Adrenal gland (tissue), 12 donors: Measurements from ENCODE around the gene UFD1. TPM values are rescaled to one million over a fixed set of nuclear protein-coding genes. Genes with fewer than 3 reads are reported as not detected.

Experiments used
- DNase-seq, 7 donors: peaks; one replicate each; pipeline ENCODE4 v3.0.0-alpha.2; 2019 to 2020
- H3K27ac ChIP-seq, 5 donors: fragments of 200-600 bp; sonication (generic) in 4 of 5; 1 replicate in 3 of 5; 2 replicates in 2 of 5; pipeline versions ENCODE4 v1.5.1 to v1.8.0; 2016 to 2020; ENCODE audit warnings: mild to moderate bottlenecking in 1 of 5
- H3K27me3 ChIP-seq: fragments of 200-600 bp; 2 replicates; pipeline ENCODE4 v1.8.0; 2021
- H3K36me3 ChIP-seq, 2 donors: fragments of 200-600 bp; replicated peaks in 1 of 2; 1 replicate in 1 of 2; 2 replicates in 1 of 2; pipeline versions ENCODE4 v1.5.1 to v1.8.0; 2018 to 2022
- H3K4me1 ChIP-seq, 2 donors: fragments of 200-600 bp; replicated peaks in 1 of 2; 1 replicate in 1 of 2; 2 replicates in 1 of 2; pipeline versions ENCODE4 v1.5.1 to v1.8.0; 2018 to 2021
- H3K4me3 ChIP-seq, 4 donors: fragments of 200-600 bp; sonication (generic) in 3 of 4; one replicate each; pipeline ENCODE4 v1.5.1; 2016 to 2018
- H3K9me3 ChIP-seq, 3 donors: fragments of 200-600 bp; sonication (generic) in 1 of 3; replicated peaks in 1 of 3; 1 replicate in 2 of 3; 2 replicates in 1 of 3; pipeline versions ENCODE4 v1.5.1 to v1.8.0; 2016 to 2021
- POLR2A ChIP-seq, 2 donors: fragments of 450-650 bp; IDR thresholded peaks; one replicate each; pipeline ENCODE4 v1.6.1; 2017; ENCODE audit warnings: antibody characterized with exemption in 2 of 2, mild to moderate bottlenecking in 2 of 2, moderate library complexity in 1 of 2
- WGBS, 4 donors: extraction: QIAGEN DNeasy Blood & Tissue Kit in 2 of 4; methylation state at CpG; one replicate each; pipeline versions ENCODE4 v1.1.5 to v1.1.7; 2013 to 2017; 5-methylcytosine and 5-hydroxymethylcytosine counted together
- intact Hi-C, 2 donors: fragments of 100-400 bp; cut with DNase I; formaldehyde crosslinking; loops; one replicate each; pipeline versions ENCODE4 v1.14.1 to v1.15.0; 2022 to 2023
- polyA plus RNA-seq, 3 donors: library from polyadenylated mRNA; stranded (reverse); fragments of 200-250 nt in 2 of 3; fragments of 350-450 nt in 1 of 3; fragmentation: Illumina TruSeq in 1 of 3; extraction: RNeasy Lipid Tissue Mini Kit (QIAGEN cat#74804) in 1 of 3; gene quantifications; one replicate each; pipeline ENCODE4 v1.2.3, GENCODE V29; 2013 to 2014
- total RNA-seq, 9 donors: library from RNA; depleted of rRNA in 4 of 9; stranded (reverse); fragments of >200 nt in 4 of 9; fragments of 120-200 nt in 1 of 9; fragmentation: NEBNext Ultra II Directional in 1 of 9; extraction: Animal tissue kit (Norgen Biotek cat#: 25700) in 1 of 9; gene quantifications; one replicate each; pipeline versions ENCODE4 v1.1.0 to v1.2.4, GENCODE V29; 2013 to 2023
- TF ChIP-seq, protein P1 (sequence below), 6 experiments: fragments of 450-650 bp in 4 of 6; fragments of 200-600 bp in 2 of 6; sonication (generic) in 1 of 6; IDR thresholded peaks; 1 replicate in 5 of 6; 2 replicates in 1 of 6; pipeline versions ENCODE4 v1.5.1 to v1.8.0; 2016 to 2021; ENCODE audit warnings: antibody characterized with exemption in 6 of 6, mild to moderate bottlenecking in 2 of 6, moderate library complexity in 1 of 6
- donor health status: healthy with polysubstance abuse.
- donor health status: Bipolar disorder and iron deficiency.
- donor health status: DM: yes; HTN: yes; CAD: no.
- donor health status: DM: no; HTN: no; CAD: no.
- donor health status: DM: no; HTN: no; CAD: no.
- donor health status: DM: yes; HTN: yes; CAD: no.

UFD1 gene
- total and polyA plus RNA-seq, 12 donors = 20.1 to 128 (median 45.6) TPM

- intact Hi-C loops = no loop called here
- Histone ChIP-seq H3K4me3 (peak within 1 kb of the TSS in 1 of 4 donors; percentile 39), H3K9me3 (no peaks in the 10 kb centered on the region), H3K27me3 (peaks cover 43% of the 10 kb centered on the region), H3K36me3 (no peaks in the 10 kb centered on the region), H3K4me1 (no peaks in the 10 kb centered on the region), H3K27ac (peak within 1 kb of the TSS in 3 of 5 donors; percentile 21 to 72 (median 64))
- TF ChIP-seq, protein P1, sequence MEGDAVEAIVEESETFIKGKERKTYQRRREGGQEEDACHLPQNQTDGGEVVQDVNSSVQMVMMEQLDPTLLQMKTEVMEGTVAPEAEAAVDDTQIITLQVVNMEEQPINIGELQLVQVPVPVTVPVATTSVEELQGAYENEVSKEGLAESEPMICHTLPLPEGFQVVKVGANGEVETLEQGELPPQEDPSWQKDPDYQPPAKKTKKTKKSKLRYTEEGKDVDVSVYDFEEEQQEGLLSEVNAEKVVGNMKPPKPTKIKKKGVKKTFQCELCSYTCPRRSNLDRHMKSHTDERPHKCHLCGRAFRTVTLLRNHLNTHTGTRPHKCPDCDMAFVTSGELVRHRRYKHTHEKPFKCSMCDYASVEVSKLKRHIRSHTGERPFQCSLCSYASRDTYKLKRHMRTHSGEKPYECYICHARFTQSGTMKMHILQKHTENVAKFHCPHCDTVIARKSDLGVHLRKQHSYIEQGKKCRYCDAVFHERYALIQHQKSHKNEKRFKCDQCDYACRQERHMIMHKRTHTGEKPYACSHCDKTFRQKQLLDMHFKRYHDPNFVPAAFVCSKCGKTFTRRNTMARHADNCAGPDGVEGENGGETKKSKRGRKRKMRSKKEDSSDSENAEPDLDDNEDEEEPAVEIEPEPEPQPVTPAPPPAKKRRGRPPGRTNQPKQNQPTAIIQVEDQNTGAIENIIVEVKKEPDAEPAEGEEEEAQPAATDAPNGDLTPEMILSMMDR (IDR thresholded peaks at IDR 0.05) = no peak
- TF ChIP-seq POLR2A (IDR thresholded peaks at IDR 0.05) = no peak
- peak in 5 of 7 donors; percentile 24 to 64 (median 32) for DNase-seq
- 5 to 31% (median 6%) methylated on average over 14 to 69 of the region's 69 CpGs for WGBS, 4 donors
Observed at GRCh38 chr22:19524170-19525115, 45.5 kb upstream of the UFD1 start, which contains the start of gene CLDN5. CLDN5 (minus strand) TSS chr22:19524410; CDS start chr22:19524255, 155 bp downstream.

DNA sequence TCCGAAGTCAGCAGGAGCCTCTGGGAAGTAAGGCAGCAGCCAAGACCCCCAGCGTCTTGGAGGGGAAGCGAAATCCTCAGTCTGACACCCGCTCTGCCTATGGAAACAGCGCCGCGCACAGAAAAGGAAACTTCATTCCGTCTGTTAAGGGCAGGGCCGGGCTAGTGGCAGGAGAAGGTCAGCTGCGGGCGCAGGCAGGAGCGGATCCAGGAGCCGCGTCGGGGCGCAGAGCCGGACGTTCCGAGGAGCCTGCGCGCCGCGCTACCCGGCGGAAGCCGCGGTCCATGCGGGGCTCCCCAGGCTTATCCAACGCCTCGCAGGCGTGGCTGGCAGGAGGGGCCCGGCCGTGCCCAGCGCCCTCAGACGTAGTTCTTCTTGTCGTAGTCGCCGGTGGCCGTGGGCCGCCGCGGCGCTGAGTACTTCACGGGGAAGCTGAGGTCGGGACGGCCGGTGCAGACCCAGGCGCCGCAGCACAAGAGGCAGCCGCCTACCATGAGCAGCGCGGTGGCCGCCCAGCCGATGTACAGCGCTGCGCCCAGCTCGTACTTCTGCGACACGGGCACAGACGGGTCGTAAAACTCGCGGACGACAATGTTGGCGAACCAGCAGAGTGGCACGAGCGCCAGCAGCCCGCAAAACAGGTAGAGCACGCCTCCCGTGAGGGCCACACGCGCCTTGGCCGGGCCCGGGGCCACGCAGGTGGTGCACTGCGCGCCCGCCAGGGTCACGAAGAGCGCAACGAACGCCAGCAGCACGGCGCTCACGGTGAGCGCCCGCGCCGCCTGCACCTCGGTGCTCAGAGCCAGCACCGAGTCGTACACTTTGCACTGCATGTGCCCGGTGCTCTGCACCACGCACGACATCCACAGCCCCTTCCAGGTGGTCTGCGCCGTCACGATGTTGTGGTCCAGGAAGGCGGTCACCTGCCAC, 44.5 kb upstream of the UFD1 start:
- Histone ChIP-seq H3K9me3 (no peaks in the 10 kb centered on the region), H3K4me1 (no peaks in the 10 kb centered on the region), H3K27me3 (peaks cover 37% of the 10 kb centered on the region), H3K27ac (peak overlapping the region in 1 of 5 donors; percentile 72), H3K36me3 (no peaks in the 10 kb centered on the region), H3K4me3 (peak overlapping the region in 1 of 4 donors; percentile 39)
- TF ChIP-seq, protein P1 (IDR thresholded peaks at IDR 0.05) = no peak
- no peak for TF ChIP-seq POLR2A (IDR thresholded peaks at IDR 0.05)
- peak in 1 of 7 donors; percentile 15 for DNase-seq
- intact Hi-C loops = no loop called here
- 0 to 9% (median 2%) methylated on average over 13 to 99 of the region's 99 CpGs for WGBS, 4 donors

- no peak overlapping the region for H3K27ac ChIP-seq
- H3K9me3 ChIP-seq = no peaks in the 10 kb centered on the region
- H3K4me3 ChIP-seq = peak overlapping the region in 1 of 4 donors; percentile 39
- H3K27me3 ChIP-seq = peaks cover 37% of the 10 kb centered on the region
- no peak for DNase-seq
- TF ChIP-seq, protein P1 (IDR thresholded peaks at IDR 0.05) = no peak
- no peak for TF ChIP-seq POLR2A (IDR thresholded peaks at IDR 0.05)
- 20 to 36% (median 25%) methylated on average over 8 to 9 of the region's 9 CpGs for whole genome bisulfite sequencing, 4 donors
- H3K4me1 ChIP-seq = no peaks in the 10 kb centered on the region
- H3K36me3 ChIP-seq = no peaks in the 10 kb centered on the region
- intact Hi-C loops = no loop called here
Observed at GRCh38 chr22:19522881-19523239, 43.9 kb upstream of the UFD1 start.
